Left cardiac atrium (tissue), 4 donors: ENCODE data around the gene NAP1L5. TPM values are rescaled to one million over a fixed set of nuclear protein-coding genes. Genes with fewer than 3 reads are reported as not detected.
A peak's percentile ranks its signal among the peaks of the same experiment; 100 is the strongest.

Experiments used
- ATAC-seq, 2 donors: fragments of 200-7000 bp; cut with Tn5 transposase; one replicate each; pipeline ENCODE4 v1.9.1; 2020; ENCODE audit warnings: mild to moderate bottlenecking in 2 of 2, moderate library complexity in 2 of 2
- DNase-seq: peaks from one replicate; pipeline ENCODE4 v3.0.0-alpha.2; 2020
- intact Hi-C, 2 donors: fragments of 100-400 bp; cut with DNase I; formaldehyde crosslinking; loops; one replicate each; pipeline versions ENCODE4 v1.14.1 to v1.15.1; 2022 to 2023
- total RNA-seq, 2 donors: library from RNA; stranded (reverse); fragmentation: NEBNext Ultra II Directional; extraction: Animal tissue kit (Norgen Biotek cat#: 25700); gene quantifications; one replicate each; pipeline ENCODE4 v1.2.1, GENCODE V29; 2021
- donor health status: DM: no; HTN: yes; CAD: no.
- donor health status: DM: no; HTN: yes; CAD: no; lungs with severe emphysema.
- donor health status: DM: yes; HTN: yes; CAD: no.
- donor health status: Dilated cardiomyopathy.

NAP1L5 gene
- total RNA-seq, 2 donors from 2014 or later, result 4.9 to 12.4 TPM

DNA sequence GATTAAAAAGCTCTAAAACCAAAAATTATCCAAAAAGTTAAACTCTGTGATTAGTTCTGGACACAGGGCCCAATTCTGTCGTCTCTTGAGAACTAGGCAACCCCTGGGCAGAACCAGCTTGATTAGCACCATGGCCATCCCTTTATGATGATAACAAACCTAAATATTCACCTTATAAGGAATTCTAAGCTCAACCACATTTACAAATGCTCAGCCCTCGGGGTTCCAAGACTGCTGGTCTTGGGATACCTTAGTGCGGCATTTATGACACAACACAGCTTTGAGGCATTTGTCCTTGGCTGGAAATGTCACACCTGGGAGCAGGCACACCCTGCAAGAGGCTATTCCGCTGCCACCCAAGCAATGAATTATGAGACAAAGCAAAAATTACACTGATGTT lies 27.5 kb upstream of the NAP1L5 start:
- intact Hi-C loops, result no loop called here
- ATAC-seq (no peak), DNase-seq (no peak)

DNA sequence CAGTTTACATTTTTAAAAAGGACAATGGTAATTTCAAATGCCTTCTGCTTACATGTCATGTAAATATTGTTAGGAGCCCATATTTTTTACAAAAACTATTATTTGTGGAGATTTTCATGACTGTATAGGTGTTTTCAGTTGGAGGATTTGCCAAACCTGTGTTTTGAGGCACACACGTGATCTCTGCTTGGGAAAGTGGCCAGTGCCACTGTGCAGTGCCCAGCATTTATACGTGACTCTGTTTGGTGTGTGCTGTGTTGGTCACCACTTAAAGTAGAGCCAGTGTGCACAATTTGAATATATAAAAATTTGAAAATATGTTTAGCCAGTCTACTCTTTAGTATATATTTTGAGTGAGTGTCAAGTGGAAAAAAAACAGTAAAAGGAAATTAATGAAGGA lies 26.8 kb upstream of the NAP1L5 start:
- DNase-seq (no peak), ATAC-seq (no peak)
- intact Hi-C loops, result no loop called here

DNA sequence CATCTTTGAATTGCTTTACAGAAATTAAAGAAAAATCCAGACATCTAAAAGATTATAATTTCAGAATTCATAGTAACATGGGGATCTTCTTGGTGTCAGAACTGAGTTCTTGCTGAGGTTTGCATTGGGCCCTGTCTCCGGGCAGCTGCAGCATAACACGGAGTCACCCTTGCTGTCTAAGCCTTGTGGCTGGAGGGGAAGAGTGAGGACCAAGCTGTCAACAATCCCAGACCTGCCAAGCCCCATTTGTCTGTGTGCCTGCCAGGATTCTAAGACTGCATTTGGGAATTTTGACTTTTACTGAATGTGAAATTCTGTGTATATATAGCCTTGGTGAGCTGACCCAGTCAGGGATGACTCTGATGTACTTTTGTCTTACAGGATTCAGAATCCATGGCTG lies 25.2 kb upstream of the NAP1L5 start:
- intact Hi-C loops, result no loop called here
- DNase-seq (no peak), ATAC-seq (peak; percentile 71 to 78)

DNA sequence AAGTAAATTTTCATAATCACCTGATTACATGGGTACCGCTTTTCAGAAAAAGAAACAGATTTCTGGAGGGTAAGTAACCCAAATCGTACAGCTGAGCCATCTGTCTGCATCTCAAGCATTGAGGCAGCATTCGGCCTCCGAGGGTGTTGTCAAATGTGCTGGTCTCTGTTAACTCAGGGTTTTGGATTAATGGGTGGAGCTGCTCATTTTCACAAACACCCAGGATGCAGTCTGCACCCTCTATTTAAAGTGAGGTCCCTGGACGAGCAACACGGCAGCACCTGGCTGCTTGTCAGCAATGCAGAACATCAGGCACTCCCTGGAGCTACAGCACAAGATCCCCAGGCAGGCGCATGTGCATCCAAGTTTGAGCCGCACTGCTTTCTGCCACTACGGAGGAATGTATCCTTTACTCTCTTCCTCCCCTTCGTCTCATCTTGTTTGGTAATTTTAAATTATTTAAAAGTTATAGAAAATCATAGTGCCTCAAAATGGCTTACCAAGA lies 24.7 kb upstream of the NAP1L5 start:
- ATAC-seq (peak; percentile 23 to 26), DNase-seq (no peak)
- intact Hi-C loops, result no loop called here

DNA sequence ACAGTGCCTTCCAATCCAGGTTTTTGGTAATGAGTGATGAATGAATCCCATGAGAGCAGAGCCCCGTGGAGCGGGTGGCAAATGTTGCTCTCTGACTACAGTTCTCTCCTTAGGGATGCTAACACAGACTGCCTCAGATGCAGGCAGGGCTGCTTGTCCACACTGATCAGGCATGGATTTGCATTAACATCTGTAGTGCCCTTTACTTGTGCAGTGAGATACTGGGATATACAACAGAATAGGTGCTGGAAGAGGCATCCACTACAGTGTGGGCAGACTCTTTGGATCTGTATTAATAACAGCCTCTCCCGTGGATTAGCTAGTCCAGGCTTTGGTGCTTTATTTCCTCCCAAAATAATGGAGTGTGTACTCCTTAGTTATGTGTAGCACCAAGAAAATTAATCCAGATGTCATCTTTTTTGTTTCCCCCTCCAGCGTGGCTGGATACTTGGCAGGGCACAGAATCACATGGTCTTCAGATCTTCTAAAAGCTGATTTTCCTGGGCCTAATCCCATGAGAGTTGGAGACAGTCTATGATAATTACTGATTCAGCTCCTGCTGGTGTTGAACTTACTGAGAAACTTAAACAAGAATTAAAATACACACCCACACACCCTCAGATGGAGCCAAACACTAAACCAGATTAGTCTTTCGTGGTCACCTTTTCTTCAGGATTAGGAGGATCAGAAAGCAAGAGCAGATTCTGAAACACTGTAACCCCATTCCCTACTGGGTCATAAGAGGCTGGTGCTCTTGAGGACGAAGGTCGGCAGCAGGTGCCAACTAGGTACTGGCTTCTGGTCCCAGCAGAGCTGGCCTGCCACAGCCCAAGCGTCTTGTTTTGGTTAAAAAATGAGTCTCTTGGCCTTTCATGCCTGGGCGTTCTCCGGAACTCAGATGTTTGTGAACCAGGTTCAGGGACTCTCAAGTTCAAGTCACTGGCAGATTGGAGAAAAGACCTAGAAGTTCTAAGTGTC lies 23.1 kb upstream of the NAP1L5 start:
- ATAC-seq, result peak; percentile 14 to 49
- DNase-seq, result no peak
- intact Hi-C loops, result no loop called here

DNA sequence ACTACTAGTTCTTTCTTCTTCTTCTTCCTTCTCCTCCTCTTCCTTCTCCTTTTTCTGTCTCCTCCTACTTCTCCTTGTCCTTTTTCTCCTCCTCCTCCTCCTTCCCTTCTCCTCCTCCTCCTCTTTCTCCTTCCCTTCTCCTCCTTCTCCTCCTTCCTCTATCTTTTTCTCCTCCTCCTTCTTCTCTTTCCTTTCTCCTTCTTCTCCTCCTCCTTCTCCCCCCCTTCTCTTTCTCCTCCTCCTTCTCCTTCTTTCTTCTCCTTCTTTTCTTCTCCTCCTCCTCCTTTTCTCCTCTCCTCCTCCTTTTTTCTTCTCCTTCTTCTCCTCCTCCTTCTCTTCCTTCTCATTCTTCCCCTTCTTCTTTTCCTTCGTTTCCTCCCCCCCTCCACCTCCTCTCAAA lies 21.8 kb upstream of the NAP1L5 start:
- intact Hi-C loops, result no loop called here
- ATAC-seq (no peak), DNase-seq (no peak)

DNA sequence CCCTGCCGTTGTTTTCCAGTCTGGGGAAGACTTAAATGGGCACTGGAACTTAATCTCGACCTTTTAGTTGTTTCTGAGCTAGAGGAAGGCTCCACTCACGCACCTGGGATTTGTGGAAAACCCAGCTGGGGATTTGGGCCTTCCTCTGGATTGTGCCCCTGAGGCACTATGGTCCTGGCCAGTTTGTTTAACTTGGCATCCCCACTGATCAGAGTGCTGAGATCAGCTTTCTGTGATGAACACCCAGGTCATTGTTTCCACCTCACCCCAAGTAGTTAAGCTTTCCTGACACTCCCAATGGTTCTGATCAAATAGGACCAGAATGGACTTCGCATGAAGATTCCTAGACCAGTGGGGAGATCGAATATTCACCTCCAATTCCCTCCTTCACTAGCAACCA lies 20.5 kb upstream of the NAP1L5 start:
- ATAC-seq (no peak), DNase-seq (no peak)
- intact Hi-C loops, result no loop called here

DNA sequence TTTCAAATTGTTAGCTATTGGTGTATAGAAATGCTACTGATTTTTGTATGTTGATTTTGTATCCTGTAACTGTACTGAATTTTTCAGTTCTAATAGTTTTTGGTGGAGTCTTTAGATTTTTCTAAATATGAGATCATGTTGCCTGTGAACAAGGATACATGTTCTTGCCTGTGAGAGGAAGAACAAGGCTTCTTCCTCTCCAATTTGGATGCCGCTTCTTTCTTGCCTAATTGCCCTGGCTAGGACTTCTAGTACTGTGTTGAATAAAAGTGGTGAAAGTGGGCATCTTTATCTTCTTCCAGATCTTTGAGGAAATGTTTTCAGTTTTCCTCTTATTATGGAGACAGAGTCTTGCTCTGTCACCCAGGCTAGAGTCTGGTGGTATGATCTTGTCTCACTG lies 16.2 kb upstream of the NAP1L5 start:
- ATAC-seq, result no peak
- DNase-seq, result no peak
- intact Hi-C loops, result no loop called here

DNA sequence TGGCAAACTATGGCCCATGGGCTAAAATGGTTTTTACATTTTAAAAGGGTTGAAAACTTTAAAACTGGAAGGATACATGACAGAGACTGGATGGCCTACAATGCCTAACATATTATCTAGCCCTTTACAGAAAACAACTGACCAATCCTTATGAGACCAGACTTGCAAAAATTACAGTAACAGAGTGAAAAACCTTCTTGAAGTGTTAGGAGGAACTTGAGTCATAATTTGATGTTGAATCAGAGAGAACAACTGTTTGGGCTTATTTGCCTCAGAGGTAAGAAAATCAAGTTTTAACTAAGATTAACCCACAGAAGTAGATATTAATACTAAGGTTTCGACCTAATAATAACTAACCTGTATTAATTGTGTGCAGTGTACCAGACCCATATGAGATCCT lies 12.4 kb upstream of the NAP1L5 start:
- ATAC-seq, result no peak
- intact Hi-C loops, result loop anchor here in 1 of 2 donors (10.0 kb wide), 1 partner anchor 315 kb away; no protein-coding TSS in a partner anchor
- no peak for DNase-seq

DNA sequence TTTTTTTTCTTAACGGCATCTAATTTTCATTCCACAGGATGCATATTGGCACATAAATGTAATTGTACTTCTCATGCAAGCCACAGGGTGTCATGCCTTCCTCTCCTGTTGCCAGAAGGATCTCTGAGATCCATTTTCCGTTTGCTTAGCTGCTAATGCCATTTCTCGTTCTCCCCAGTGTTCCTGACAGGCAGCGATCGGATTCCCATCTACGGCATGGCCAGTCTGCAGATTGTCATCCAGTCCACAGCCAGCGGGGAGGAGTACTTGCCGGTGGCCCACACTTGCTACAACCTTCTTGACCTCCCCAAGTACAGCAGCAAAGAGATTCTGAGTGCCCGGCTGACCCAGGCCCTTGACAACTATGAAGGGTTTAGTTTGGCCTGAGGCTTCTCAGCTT lies 8.9 kb upstream of the NAP1L5 start:
- peak; percentile 85 to 95 for ATAC-seq
- intact Hi-C loops, result loop anchor here (2.0 to 10.0 kb wide), 2 partner anchors 318 kb away; no protein-coding TSS in a partner anchor
- DNase-seq, result peak; percentile 32

DNA sequence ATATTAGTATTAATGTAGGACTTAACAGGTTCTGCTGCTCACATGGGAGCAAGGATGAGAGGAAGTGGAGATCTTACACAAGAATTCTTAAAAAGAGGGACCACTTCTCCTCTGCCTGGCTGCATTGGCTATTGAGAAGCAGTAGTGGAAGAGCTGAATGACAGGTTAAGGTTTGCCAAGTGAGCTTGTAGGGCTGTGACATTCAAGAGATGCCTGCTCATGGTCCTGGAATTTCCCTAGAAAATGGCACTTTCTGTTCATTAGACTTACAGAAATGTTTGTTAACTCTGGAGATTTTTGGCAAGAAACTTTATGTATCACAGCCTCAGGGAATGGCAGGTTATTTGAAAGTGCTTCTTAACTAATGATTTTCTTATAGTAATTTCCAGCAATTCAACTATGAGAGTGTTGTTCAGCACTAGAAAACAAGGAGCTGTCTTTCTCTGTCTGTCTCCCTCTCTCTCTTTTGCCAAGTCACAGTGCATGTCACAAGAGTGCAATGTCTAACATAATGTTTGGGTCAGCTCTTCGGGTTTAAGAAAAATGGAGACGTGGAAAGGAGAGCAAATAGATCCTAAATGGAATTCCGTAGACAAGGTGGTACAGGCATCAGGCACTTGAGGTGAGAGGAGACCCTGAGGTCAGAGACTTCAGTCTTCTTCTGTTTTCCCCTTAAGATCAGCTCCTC lies 8.3 kb upstream of the NAP1L5 start:
- DNase-seq (no peak), ATAC-seq (no peak)
- intact Hi-C loops, result loop anchor here (2.0 to 10.0 kb wide), 2 partner anchors 319 kb away; no protein-coding TSS in a partner anchor

DNA sequence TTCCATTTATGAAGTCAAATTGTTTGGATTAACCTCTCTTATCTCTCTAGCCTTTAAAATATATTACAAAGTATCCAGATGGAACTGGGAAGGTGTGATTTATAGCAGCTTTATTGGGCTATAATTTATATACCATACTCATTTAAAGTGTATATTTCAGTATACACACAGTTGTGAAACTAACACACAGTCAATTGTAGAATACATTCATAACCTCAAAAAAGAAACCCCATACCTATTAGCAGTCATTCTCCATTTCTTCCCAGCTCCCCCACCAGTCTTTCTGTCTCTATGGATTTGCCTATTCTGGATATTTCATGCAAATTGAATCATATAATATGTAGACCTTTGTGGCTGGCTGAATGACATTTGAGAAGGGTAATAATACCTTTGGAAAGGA lies 7.6 kb upstream of the NAP1L5 start:
- no peak for ATAC-seq
- no peak for DNase-seq

DNA sequence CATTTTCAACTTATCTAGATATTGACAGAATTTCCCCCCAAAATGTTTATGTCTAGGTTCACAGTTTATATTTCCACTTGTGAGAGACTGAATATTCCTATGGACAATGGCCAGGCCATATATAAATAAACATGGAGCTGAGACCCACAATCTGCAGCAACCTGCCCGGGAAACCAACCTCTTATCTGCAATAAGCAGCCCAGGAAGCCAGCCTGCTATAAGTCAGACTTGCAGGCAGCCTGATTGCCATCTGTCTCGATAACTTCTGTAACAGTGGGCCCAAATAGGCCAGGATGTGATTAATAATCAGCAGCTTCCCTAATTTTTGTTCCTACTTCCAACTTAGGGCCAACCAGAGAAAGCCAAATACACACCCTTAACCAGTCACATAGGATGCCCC lies 5.2 kb upstream of the NAP1L5 start:
- DNase-seq (no peak), ATAC-seq (no peak)
- intact Hi-C loops, result loop anchor here in 1 of 2 donors (10.0 kb wide), 1 partner anchor 322 kb away; no protein-coding TSS in a partner anchor

More for the DNA sequence above, 7.6 kb upstream of the NAP1L5 start:
- intact Hi-C loops, result loop anchor here in 1 of 2 donors (10.0 kb wide), 1 partner anchor 320 kb away; no protein-coding TSS in a partner anchor

DNA sequence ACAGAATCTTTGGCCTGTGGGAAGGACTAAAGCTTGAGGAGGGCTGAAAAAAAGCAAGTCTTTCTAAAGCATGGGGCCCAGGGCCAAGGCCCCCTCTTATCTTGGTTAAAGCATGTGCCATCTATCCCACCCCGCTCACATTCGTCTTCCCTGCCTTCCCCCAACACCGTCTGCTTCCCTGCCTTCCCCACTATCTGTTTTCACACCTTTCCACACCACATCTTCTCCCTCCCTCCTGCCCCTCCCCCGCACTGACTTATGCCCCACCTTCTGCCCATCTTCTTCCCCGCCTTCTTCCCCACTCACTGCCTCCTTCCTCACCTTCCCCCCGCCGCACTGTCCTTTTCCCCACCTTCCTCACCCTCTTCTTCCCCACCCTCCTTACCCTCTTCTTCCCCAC lies 890 bp upstream of the NAP1L5 start:
- intact Hi-C loops, result no loop called here
- no peak for DNase-seq
- no peak for ATAC-seq

DNA sequence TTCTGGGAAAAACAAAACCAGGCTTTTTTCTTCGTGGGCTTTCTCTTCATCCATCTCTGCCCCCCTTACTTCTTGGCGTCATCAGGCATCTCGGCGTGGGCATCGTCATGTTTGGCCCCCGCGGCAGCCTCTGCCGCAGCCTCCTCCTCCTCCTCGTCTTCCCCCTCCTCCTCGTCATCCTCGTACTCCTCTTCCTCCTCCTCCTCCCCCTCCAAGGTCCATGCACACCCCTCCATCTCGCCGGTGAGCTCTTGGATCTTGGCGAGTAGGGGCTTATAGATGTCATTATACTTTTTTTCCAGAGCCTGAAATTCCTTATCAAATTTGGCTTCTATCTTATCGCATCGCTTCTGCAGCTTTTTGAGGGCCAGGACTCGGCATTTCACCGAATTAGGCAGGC lies 488 bp downstream of the NAP1L5 start:
- intact Hi-C loops, result no loop called here
- DNase-seq, result peak; percentile 36
- ATAC-seq, result peak; percentile 53 to 61

DNA sequence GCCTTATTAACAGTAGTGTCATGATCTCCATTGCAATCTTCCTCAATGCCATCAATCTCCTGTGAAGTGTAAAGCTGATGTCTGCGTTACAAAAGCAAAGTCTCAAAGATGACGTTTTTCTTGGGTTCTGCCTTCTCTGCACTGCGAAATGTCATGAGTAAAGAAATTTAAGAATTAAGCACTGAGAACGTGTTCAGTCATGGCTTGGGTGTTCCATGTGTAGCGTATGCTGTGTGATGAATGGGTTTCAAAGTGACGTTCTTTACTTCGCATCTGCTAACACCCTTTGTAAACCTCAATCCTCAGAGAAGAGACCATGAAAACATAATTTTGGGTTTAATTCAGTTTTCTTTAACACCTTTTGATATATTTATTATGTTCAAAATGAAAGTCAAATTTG lies 999 bp downstream of the NAP1L5 start:
- ATAC-seq (peak in 1 of 2 donors; percentile 17), DNase-seq (no peak)
- intact Hi-C loops, result no loop called here

DNA sequence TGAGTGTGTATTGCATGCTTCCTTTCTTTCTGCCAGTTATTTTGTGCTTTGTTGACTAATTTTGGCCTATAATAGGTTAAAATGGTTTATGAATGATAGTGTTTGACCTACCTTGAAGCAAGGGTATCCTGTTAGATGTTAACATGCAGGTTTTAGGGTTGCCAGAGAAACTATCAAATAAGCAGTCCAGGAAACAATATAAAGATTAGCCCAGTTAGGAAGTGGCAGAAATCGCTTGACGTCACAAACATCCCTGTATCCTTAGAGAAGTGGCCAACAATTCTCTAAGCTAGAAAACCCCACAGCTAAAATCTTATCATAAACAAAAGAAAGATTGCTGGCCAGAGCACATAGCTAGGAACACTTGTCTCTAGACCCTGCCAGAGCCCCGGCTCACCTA lies 3.8 kb downstream of the NAP1L5 start:
- no peak for ATAC-seq
- intact Hi-C loops, result no loop called here
- no peak for DNase-seq

DNA sequence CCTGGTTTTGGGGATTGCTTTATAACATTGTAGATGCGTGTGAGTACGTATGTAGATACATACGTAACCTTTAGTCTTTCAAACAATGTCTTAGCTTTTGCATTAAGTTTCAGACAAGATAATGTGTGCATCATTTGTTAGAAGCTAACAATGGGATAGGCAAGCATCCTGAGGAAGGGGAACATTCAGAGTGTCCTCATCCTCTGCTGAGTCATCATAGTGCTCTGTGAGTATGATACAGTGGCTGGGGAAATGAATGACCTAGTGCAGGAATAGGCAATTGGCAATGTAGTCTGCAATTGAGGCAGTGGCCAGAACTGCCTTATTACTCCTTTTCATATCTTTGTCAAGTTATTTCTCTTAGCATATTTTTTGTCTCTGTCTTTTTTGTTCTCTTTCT lies 7.3 kb downstream of the NAP1L5 start:
- intact Hi-C loops, result no loop called here
- ATAC-seq, result peak; percentile 38 to 92
- DNase-seq, result no peak

DNA sequence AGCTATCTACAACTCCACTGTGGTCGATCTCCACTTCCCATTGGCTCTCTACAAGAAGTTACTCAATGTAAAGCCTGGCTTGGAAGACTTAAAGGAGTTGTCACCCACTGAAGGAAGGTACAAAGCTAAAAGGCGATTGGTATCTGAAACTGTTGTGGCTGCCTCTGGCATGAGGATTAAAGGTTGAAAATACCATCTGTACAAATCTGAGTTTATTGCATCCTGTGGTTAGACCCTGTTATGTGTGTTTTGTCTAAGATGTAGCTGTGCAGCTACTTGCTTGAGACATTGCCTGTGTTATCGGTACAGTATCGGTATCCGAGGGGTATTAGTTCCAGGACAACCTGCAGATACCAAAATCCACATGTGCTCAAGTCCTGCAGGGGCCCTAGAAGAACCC lies 16.4 kb downstream of the NAP1L5 start:
- DNase-seq (no peak), ATAC-seq (no peak)
- intact Hi-C loops, result no loop called here

DNA sequence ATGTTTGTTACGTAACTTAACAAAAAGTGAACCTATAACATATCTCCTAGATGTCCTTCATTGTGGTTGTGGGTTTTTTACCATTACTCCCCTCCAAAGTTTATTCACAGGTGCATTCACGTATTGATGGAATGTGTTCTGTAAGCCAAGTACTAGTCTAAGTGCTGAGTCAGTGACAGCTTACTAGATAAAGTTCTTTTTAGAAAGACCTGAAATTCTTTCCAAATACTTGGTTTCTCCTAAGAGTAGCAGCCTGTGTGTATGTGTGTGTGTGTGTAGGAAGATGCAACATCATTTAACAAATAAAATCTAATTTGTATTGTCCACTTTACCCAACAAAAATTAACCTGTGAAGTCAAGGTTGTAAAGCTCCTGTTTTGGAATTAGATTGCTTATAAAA lies 22.1 kb downstream of the NAP1L5 start:
- ATAC-seq, result peak in 1 of 2 donors; percentile 37
- intact Hi-C loops, result no loop called here
- no peak for DNase-seq
